HG03342 (cell line): ENCODE measurements around the gene ICE1.

Experiments
- ATAC-seq: cut with Tn5 transposase; IDR thresholded peaks from one replicate; pipeline ENCODE4 v1.9.1; 2021; ENCODE audit warnings: mild to moderate bottlenecking, moderate library complexity; ENCODE audit not compliant: unreplicated experiment

The ICE1 gene

DNA sequence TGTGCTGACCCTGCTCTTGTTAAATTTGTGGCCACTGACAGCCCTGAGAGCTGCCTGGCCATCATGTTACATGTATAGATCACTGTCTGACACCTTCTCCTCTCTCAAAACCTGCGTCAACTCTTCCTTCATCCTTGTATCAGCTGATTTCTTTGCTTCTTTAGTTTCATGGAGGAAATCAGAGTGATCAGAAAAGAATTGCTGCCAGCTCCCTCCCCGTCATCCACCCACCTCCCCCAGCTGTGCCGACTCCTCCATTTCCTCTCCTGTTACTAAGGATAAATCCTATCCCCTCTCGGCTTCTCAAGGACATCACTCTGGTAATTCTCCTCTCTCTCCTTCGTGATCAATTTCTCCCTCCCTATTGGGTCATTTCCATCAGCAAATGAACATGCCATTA, 108.9 kb downstream of the ICE1 start:
- no peak for ATAC-seq

DNA sequence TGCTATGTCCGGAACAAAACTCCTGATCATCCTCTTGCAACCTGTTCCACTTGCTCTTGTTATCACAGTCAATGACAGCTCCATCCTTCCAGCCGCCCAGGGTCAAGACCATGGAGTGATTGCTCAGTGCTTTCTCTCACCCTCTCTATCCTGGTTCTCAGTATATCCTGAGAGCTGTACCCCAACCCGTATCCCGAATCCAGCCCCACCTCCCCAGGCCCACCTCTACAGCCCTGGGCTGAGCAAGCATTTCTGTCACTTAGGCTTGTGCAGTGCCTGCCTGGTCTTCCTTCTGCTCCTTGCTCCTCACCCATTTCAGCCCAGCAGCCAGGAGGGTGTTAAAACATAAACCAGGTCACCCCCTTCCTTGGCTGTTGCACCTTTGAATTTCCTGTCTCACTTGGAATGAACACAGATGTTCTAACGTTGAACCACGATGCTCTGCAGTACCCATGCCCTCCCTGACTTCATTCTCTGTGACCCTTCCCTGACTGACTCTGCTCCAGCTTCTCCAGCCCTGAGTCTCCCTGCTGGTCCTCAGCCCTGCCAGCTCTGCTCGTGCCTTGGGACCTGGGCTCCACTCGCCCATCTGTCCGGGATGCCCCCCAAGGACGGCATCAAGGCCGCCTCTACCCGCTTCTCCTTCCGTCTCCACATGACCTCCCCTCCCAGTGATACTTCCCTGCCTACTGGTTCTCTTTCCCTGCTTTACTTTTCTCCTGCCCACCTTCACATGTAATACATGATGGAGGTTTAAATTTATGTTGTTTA, 110.0 kb downstream of the ICE1 start:
- ATAC-seq = no peak

DNA sequence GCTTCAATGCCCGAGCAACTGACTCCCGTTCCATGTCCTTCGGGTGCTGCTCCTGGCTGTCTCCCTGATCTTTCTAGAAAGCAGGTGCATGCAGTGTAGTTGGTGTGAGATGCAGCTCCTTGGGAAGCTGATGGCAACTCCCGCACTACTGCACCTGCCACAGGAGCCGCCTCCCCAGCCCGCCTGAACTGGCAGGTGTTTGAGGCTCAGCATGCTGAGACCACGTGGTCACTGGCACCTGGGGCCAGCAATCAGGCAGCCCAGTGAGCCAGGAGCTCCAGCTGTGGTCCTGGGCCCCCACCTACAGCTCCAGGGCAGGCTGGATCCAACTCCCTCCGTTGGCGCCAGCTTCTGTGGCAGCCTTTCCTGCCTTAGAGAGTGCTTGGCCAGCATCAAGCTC, 111.5 kb downstream of the ICE1 start:
- no peak for ATAC-seq

DNA sequence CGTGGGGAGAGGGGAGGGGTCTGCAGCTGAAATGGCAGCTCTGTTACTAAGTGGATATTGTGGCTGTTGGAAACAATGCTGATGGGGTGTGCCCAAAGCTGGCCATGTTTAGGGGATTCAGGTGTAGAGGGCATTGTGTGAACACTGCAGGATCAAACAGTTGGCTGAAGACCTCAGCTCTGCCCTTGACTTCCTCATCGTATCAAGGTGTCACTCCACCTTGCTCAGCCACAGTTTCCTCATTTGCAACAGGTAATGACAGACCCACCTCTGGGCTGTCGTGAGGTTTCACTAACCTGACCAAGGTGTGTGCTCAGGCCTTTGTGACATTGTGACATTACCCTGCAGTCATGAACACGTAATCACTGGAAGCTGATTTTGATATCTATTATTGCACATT, 111.9 kb downstream of the ICE1 start:
- no peak for ATAC-seq

DNA sequence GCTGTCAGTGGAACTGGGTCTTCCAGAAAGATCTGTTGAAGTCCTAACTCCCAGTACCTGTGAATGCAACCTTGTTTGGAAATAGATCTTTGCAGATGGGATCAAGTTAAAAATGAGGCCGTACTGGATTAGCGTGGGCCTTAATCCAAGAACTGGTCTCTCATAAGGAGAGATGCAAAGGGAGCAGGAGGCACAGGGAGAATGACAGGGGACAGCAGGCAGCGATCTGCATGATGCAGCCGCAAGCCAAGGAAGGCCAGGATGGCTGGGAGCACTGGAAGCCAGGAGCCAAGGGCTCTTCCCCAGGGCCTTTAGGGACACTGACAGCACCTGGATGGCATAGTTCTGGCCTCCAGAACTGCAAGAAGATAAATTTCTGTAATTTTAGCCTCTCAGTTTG, 114.4 kb downstream of the ICE1 start:
- no peak for ATAC-seq

- ATAC-seq = no peak
These were observed 114.9 kb downstream of the ICE1 start for GRCh38 chr5:5537426-5537825.

DNA sequence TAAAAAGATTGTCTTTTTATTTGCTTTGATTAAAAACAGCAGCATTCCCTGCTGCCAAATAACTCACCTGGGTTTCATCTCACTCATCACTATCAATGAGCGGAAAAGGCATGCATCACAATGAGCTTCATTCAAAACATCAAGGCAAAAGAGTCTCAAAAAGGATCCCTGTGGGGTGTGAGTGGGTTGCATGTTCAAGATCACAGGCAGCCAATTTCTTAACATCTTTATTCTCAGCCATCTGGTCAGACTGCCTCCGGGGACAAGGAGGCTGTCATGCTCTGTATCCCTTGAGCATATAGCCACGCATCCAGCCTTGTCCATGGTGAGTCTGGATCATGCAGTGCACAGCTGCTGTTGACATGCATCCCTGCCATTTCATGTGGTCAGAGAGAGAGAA, 117.1 kb downstream of the ICE1 start:
- ATAC-seq = no peak
